Smooth muscle cell (in vitro differentiated cells): ENCODE results near the gene METRNL. TPM values are rescaled to one million over a fixed set of nuclear protein-coding genes. Genes with fewer than 3 reads are reported as not detected.

Experiments
- DNase-seq: peaks from one replicate; lab custom pipeline; 2025; ENCODE audit not compliant: unreplicated experiment; lab: John Stamatoyannopoulos, UW
- H2AFZ ChIP-seq: fragments of 200-600 bp; sonication (generic); 2 replicates; pipeline ENCODE4 v1.6.0; 2016; ENCODE audit warnings: antibody characterized with exemption, low read depth, mild to moderate bottlenecking
- H3F3A ChIP-seq: fragments of 200-600 bp; sonication (generic); 2 replicates; pipeline ENCODE4 v1.6.0; 2017; ENCODE audit warnings: antibody characterized with exemption, low read depth
- H3K27ac ChIP-seq: fragments of 200-600 bp; sonication (generic); 2 replicates; pipeline ENCODE4 v1.5.1; 2016; ENCODE audit warnings: low read depth, mild to moderate bottlenecking
- H3K27me3 ChIP-seq: fragments of 200-600 bp; sonication (generic); 2 replicates; pipeline ENCODE4 v1.6.1; 2016; ENCODE audit warnings: low read depth, mild to moderate bottlenecking
- H3K36me3 ChIP-seq: fragments of 200-600 bp; sonication (generic); 2 replicates; pipeline ENCODE4 v1.5.1; 2016; ENCODE audit warnings: low read depth
- H3K4me1 ChIP-seq: fragments of 200-600 bp; sonication (generic); 2 replicates; pipeline ENCODE4 v1.5.1; 2016; ENCODE audit warnings: low read depth
- H3K4me2 ChIP-seq: fragments of 200-600 bp; sonication (generic); 2 replicates; pipeline ENCODE4 v1.6.0; 2016; ENCODE audit warnings: mild to moderate bottlenecking
- H3K4me3 ChIP-seq: fragments of 200-600 bp; sonication (generic); 2 replicates; pipeline ENCODE4 v1.5.1; 2016; ENCODE audit warnings: mild to moderate bottlenecking
- H3K79me2 ChIP-seq: fragments of 200-600 bp; sonication (generic); 2 replicates; pipeline ENCODE4 v1.6.0; 2016; ENCODE audit warnings: low read depth, mild to moderate bottlenecking
- H3K9ac ChIP-seq: fragments of 200-600 bp; sonication (generic); 2 replicates; pipeline ENCODE4 v1.6.0; 2016; ENCODE audit warnings: low read depth
- H3K9me3 ChIP-seq: fragments of 200-600 bp; sonication (generic); replicated peaks from 2 replicates; pipeline ENCODE4 v1.5.1; 2016; ENCODE audit warnings: low read depth
- H4K20me1 ChIP-seq: fragments of 200-600 bp; sonication (generic); 2 replicates; pipeline ENCODE4 v1.6.0; 2016; ENCODE audit warnings: low read depth
- CTCF ChIP-seq: fragments of 200-600 bp; sonication (generic); IDR thresholded peaks from 2 replicates; pipeline ENCODE4 v1.5.1; 2017; ENCODE audit warnings: borderline replicate concordance, mild to moderate bottlenecking, antibody characterized with exemption; ENCODE audit not compliant: insufficient read depth, poor library complexity, severe bottlenecking
- WGBS: methylation state at CpG from one replicate; pipeline ENCODE4 v1.1.7; 2016; ENCODE audit warnings: low lambda C conversion rate; 5-methylcytosine and 5-hydroxymethylcytosine counted together
- polyA plus RNA-seq: library from polyadenylated mRNA; unstranded; fragments of >200 nt; fragmentation: Nextera tagmentation; extraction: Ambion mirVana; gene quantifications from 2 replicates; pipeline ENCODE4 v1.2.1, GENCODE V29; 2016
- total RNA-seq: library from RNA; depleted of rRNA; stranded (reverse); fragments of >200 nt; gene quantifications from 2 replicates; pipeline ENCODE4 v1.2.3, GENCODE V29; 2014

Gene METRNL
- total and polyA plus RNA-seq, 2 experiments from 2014 or later, result 55.6 to 98.1 TPM

- WGBS, result under 1% methylated on average over 31 of the region's 127 CpGs
- Histone ChIP-seq H3K27me3 (no peaks in the 10 kb centered on the region), H2AFZ (no peak overlapping the region), H3K9me3 (no peaks in the 10 kb centered on the region), H3K79me2 (peaks cover 37% of the 10 kb centered on the region), H4K20me1 (peaks cover 43% of the 10 kb centered on the region), H3K36me3 (no peaks in the 10 kb centered on the region), H3K27ac (no peak overlapping the region), H3F3A (peaks cover 26% of the 10 kb centered on the region), H3K4me3 (peak overlapping the region; percentile 82), H3K4me2 (peak overlapping the region; percentile 94), H3K9ac (peak overlapping the region; percentile 83), H3K4me1 (peaks cover 15% of the 10 kb centered on the region)
- DNase-seq, result no peak
- TF ChIP-seq CTCF, result no peak
Observed at GRCh38 chr17:83079766-83080578, 563 bp downstream of the METRNL start.

- 0% methylated on average over 12 of the region's 44 CpGs for WGBS
- H3K4me1 ChIP-seq, result peaks cover 15% of the 10 kb centered on the region
Observed at GRCh38 chr17:83080579-83080857, 1.1 kb downstream of the METRNL start.

GRCh38 chr17:83080858-83081683, 1.7 kb downstream of the METRNL start:
- no peak for TF ChIP-seq CTCF
- Histone ChIP-seq H3K4me1 (peaks cover 16% of the 10 kb centered on the region), H3K9ac (peak overlapping the region; percentile 83), H3K79me2 (peaks cover 48% of the 10 kb centered on the region), H3K4me2 (peak overlapping the region; percentile 94), H3F3A (peaks cover 35% of the 10 kb centered on the region), H2AFZ (no peak overlapping the region), H4K20me1 (peaks cover 54% of the 10 kb centered on the region), H3K4me3 (peak overlapping the region; percentile 82), H3K27me3 (no peaks in the 10 kb centered on the region), H3K36me3 (no peaks in the 10 kb centered on the region), H3K27ac (peak overlapping the region; percentile 93), H3K9me3 (no peaks in the 10 kb centered on the region)
- 23% methylated on average over 22 of the region's 91 CpGs for WGBS
- DNase-seq, result no peak

More at GRCh38 chr17:83080579-83080857, 1.1 kb downstream of the METRNL start:
- no peak for TF ChIP-seq CTCF
- no peak for DNase-seq
- no peaks in the 10 kb centered on the region for H3K9me3 ChIP-seq
- peaks cover 48% of the 10 kb centered on the region for H4K20me1 ChIP-seq
- peak overlapping the region; percentile 82 for H3K4me3 ChIP-seq
- H3K9ac ChIP-seq, result peak overlapping the region; percentile 83
- H2AFZ ChIP-seq, result no peak overlapping the region
- H3K79me2 ChIP-seq, result peaks cover 42% of the 10 kb centered on the region
- H3K4me2 ChIP-seq, result peak overlapping the region; percentile 94
- peak overlapping the region; percentile 93 for H3K27ac ChIP-seq
- H3K36me3 ChIP-seq, result no peaks in the 10 kb centered on the region
- peaks cover 31% of the 10 kb centered on the region for H3F3A ChIP-seq
- H3K27me3 ChIP-seq, result no peaks in the 10 kb centered on the region
